H1 (cell line): ENCODE data around the gene SLC43A3. TPM values are rescaled to one million over a fixed set of nuclear protein-coding genes. Genes with fewer than 3 reads are reported as not detected.

ENCODE experiments used
- BRCA1 ChIP-seq: IDR thresholded peaks from 2 replicates; pipeline ENCODE4 v1.6.1; 2012; ENCODE audit warnings: low read depth, low read length, improper control_type of control experiment
- JUN ChIP-seq: IDR thresholded peaks from 2 replicates; pipeline ENCODE4 v1.6.1; 2011; ENCODE audit warnings: low read depth, mild to moderate bottlenecking, improper control_type of control experiment, low read length
- polyA plus RNA-seq, 7 experiments: library from polyadenylated mRNA; depleted of rRNA in 3 of 7; stranded (reverse) in 5 of 7; unstranded in 2 of 7; fragments of >200 nt in 5 of 7; fragments of 200-250 nt in 2 of 7; gene quantifications; 1 replicate in 5 of 7; 2 replicates in 1 of 7; 4 replicates in 1 of 7; pipeline versions ENCODE4 v1.2.1 to v1.2.3, GENCODE V29; 2011 to 2013; ENCODE audit warnings: missing spikeins in 2 of 7, mixed read lengths in 2 of 7
- total RNA-seq: library from RNA; stranded (reverse); fragmentation: NEBNext Ultra II Directional; extraction: Animal tissue kit (Norgen Biotek cat#: 25700); gene quantifications from 2 replicates; pipeline ENCODE4 v1.2.1, GENCODE V29; 2021

SLC43A3 gene
- total and polyA plus RNA-seq, 2 of the 8 experiments (the other 6 are each of a cell fraction or from before 2014, with no cell fraction given), result 31.8 to 67.8 TPM

- TF ChIP-seq BRCA1, result no peak
- no peak for TF ChIP-seq JUN
- TF ChIP-seq, all 59 proteins: peak for 0
Measured at GRCh38 chr11:57425565-57426438, 1.1 kb downstream of the SLC43A3 start (continued).
